Activated CD4-positive, alpha-beta T cell treated with anti-CD3 and anti-CD28 coated beads for 4 hours (primary cell): Measurements from ENCODE around the gene RNU5B-1.
"Not testable (repeated sequence)": the region's sequence is repeated elsewhere in the genome, so short reads cannot be mapped to it uniquely, and the experiment has no call there.

Experiments
- DNase-seq, 2 donors: peaks; one replicate each; pipeline ENCODE4 v3.0.0-alpha.2; 2020

The RNU5B-1 gene

DNA sequence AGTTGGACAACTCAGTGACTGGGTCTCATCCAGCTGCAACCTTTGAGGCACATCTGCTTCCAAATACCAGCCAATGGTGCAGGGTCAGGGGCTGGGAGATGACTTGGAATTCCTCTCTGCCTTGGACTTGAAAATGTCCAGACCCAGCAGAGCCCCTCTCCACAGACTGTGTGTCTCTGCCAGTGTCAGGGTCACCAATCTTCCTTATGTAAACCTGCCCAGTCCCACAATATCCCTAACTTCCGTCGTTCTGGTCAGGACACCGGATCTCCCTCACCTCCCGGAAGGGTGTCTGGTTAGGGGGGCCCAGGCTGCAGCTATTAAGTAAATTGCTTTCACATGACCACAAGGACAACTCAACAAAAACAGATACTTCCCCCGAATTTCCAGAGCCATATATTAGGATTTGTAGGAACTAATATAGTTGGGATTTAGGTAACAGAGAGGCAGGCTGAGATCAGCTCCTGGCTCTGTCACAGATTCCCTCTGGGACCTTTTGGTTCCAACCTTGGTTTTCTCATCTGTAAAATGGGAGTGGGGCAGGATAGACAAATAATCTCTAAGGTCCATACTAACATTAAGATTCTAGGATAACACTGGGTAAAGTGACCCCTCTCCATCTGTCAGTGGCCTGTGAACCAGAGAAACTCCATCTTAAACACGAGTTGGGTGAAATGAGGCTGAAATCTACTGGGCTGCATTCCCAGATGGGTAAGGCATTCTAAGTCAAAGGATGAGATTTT lies 42.5 kb downstream of the RNU5B-1 start:
- no peak for DNase-seq

DNA sequence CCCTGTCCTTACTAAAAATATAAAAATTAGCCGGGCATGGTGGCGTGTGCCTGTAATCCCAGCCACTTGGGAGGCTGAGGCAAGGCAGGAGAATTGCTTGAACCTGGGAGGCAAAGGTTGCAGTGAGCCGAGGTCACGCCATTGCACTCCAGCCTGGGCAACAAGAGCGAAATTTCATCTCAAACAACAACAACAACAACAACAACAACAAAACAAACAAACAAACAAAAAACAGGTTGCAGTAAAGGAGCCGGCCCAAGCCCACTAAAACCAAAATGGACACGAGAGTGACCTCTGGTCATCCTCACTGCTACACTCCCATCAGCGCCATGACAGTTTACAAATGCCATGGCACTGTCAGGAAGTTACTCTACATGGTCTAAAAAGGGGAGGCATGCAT lies 43.3 kb downstream of the RNU5B-1 start:
- DNase-seq: not testable (repeated sequence)

DNA sequence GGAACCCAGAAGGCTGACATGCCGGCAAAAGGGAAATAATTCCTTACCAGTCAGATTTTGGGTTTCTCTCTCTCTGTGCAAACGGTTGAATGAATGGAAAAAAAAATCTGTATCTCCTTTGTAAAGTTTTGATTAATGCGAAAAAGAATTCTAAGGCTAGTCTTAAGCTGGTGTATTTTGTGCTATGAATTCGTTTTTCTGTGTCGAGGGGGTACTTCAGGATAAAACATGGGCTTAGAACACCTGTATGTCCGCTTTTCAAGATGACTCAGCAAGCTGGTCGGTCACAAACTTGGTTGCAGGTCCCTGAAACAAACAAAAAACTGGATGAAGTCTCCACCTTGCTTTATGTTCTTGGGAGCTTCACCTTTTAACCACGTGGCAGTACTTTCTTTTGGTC lies 44.9 kb downstream of the RNU5B-1 start:
- no peak for DNase-seq

DNA sequence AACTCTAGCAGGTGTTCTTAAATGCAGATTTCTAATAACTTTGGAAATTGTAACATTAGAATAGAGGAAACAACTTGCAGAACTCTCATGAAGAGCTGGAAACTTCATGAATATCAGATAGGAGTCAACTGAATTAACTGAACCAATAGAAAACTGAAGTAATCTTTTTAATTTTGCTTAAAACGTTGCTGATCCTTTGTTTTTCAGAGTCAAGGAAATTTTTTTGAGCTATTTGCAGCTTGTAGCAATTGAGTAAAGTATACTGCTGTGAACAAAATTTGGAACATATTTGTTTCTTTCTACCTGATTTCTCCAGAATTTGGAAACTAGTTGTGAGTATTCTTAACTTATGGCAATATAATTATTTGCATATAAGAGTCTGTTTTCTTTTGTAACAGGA lies 47.5 kb downstream of the RNU5B-1 start:
- DNase-seq: not testable (repeated sequence)
